ENCODE measurements around the gene EMC7. TPM values are rescaled to one million over a fixed set of nuclear protein-coding genes. Genes with fewer than 3 reads are reported as not detected.

EMC7 gene
- total RNA-seq, 1 donor from 2014 or later, result 63.1 TPM

GRCh38 chr15:34107315-34107714 lies 5.7 kb upstream of the EMC7 start:
- intact Hi-C loops (cut with DNase I), result no loop called here
- no peak for ATAC-seq

GRCh38 chr15:34106423-34106822 lies 4.8 kb upstream of the EMC7 start:
- Histone ChIP-seq H3K4me3 (no peak overlapping the region), H3K36me3 (no peaks in the 10 kb centered on the region), H3K27ac (no peak overlapping the region), H3K27me3 (ENCODE audit: low read depth) (no peaks in the 10 kb centered on the region), H3K9me3 (no peaks in the 10 kb centered on the region), H3K4me1 (peaks cover 7% of the 10 kb centered on the region)
- intact Hi-C loops (cut with DNase I), result no loop called here
- DNase-seq (no peak), ATAC-seq (no peak)
- TF ChIP-seq, protein P1, sequence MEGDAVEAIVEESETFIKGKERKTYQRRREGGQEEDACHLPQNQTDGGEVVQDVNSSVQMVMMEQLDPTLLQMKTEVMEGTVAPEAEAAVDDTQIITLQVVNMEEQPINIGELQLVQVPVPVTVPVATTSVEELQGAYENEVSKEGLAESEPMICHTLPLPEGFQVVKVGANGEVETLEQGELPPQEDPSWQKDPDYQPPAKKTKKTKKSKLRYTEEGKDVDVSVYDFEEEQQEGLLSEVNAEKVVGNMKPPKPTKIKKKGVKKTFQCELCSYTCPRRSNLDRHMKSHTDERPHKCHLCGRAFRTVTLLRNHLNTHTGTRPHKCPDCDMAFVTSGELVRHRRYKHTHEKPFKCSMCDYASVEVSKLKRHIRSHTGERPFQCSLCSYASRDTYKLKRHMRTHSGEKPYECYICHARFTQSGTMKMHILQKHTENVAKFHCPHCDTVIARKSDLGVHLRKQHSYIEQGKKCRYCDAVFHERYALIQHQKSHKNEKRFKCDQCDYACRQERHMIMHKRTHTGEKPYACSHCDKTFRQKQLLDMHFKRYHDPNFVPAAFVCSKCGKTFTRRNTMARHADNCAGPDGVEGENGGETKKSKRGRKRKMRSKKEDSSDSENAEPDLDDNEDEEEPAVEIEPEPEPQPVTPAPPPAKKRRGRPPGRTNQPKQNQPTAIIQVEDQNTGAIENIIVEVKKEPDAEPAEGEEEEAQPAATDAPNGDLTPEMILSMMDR (IDR thresholded peaks at IDR 0.05), result no peak

More at GRCh38 chr15:34107315-34107714, 5.7 kb upstream of the EMC7 start:
- Histone ChIP-seq H3K27me3 (ENCODE audit: low read depth) (no peaks in the 10 kb centered on the region), H3K27ac (no peak overlapping the region), H3K36me3 (no peaks in the 10 kb centered on the region), H3K4me1 (peaks cover 7% of the 10 kb centered on the region), H3K9me3 (no peaks in the 10 kb centered on the region), H3K4me3 (no peak overlapping the region)
- TF ChIP-seq, protein P1 (IDR thresholded peaks at IDR 0.05), result no peak
- DNase-seq, result no peak

- no peaks in the 10 kb centered on the region for H3K27me3 ChIP-seq (ENCODE audit: low read depth)
- H3K36me3 ChIP-seq, result no peaks in the 10 kb centered on the region
- no peak for DNase-seq
- H3K9me3 ChIP-seq, result no peaks in the 10 kb centered on the region
- intact Hi-C loops (cut with DNase I), result no loop called here
- peak overlapping the region; percentile 91 for H3K27ac ChIP-seq
- H3K4me1 ChIP-seq, result peaks cover 25% of the 10 kb centered on the region
- peak; percentile 47 to 49 for ATAC-seq
- peak overlapping the region; percentile 78 for H3K4me3 ChIP-seq
- TF ChIP-seq, protein P1 (IDR thresholded peaks at IDR 0.05), result no peak
Observed at GRCh38 chr15:34102175-34102925, 688 bp upstream of the EMC7 start.

DNA sequence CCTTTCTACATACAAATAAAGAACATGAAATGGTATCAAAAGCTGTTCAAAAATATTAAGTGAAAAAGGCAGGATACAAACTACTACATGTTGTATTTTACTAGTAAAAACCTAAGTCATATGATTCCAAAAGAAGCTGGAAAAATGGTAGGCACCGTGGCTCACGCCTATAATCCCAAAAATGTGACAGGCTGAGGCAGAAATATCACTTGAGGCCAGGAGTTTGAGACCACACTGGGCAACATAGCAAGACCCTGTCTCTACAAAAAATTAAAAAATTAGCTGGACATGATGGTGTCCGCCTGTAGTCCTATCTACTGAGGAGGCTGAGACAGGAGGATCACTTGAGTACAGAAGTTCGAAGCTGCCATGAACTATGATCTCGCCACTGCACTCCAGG lies 1.7 kb downstream of the EMC7 start:
- no peak overlapping the region for H3K27ac ChIP-seq
- H3K4me3 ChIP-seq, result no peak overlapping the region
- intact Hi-C loops (cut with DNase I), result loop anchor here (10.0 kb wide), 1 partner anchor 125 kb away; the partner anchor contains the start of gene EMC4
- H3K27me3 ChIP-seq (ENCODE audit: low read depth), result no peaks in the 10 kb centered on the region
- DNase-seq (no peak), ATAC-seq (no peak)
- no peaks in the 10 kb centered on the region for H3K9me3 ChIP-seq
- H3K36me3 ChIP-seq, result peaks cover 13% of the 10 kb centered on the region
- H3K4me1 ChIP-seq, result peaks cover 25% of the 10 kb centered on the region
- TF ChIP-seq, protein P1 (IDR thresholded peaks at IDR 0.05), result no peak

GRCh38 chr15:34085746-34086145 lies 15.9 kb downstream of the EMC7 start:
- H3K27me3 ChIP-seq (ENCODE audit: low read depth), result no peaks in the 10 kb centered on the region
- H3K9me3 ChIP-seq, result no peaks in the 10 kb centered on the region
- TF ChIP-seq, protein P1 (IDR thresholded peaks at IDR 0.05), result no peak
- H3K36me3 ChIP-seq, result peaks cover 80% of the 10 kb centered on the region
- no peak overlapping the region for H3K27ac ChIP-seq
- intact Hi-C loops (cut with DNase I), result no loop called here
- H3K4me3 ChIP-seq, result no peak overlapping the region
- ATAC-seq (no peak), DNase-seq (no peak)
- H3K4me1 ChIP-seq, result no peaks in the 10 kb centered on the region
